HepG2 (cell line): ENCODE results near the gene SCUBE2. TPM values are rescaled to one million over a fixed set of nuclear protein-coding genes. Genes with fewer than 3 reads are reported as not detected.

Experiments used
- ATAC-seq: fragments of 200-7000 bp; cut with Tn5 transposase; 3 replicates; pipeline ENCODE4 v1.9.1; 2020; ENCODE audit warnings: mild to moderate bottlenecking, moderate library complexity
- BruUV-seq: library from RNA; stranded (reverse); fragments of 400-500 nt; replicated peaks from 2 replicates; lab custom pipeline; 2021; lab: Mats Ljungman, UMichigan
- CTCF ChIA-PET: fragments of 300-600 bp; formaldehyde crosslinking; extraction: SDS; loops from one replicate; lab custom pipeline; 2021; ENCODE audit warnings: low total read pairs, inconsistent platforms, low intra/inter-chr PET ratio; lab: Yijun Ruan, JAX
- POLR2A ChIA-PET: fragments of 350-600 bp; sonication (Branson Sonifier 250); formaldehyde crosslinking; loops from one replicate; lab custom pipeline; 2020; ENCODE audit warnings: antibody characterized with exemption, inconsistent platforms; lab: Yijun Ruan, JAX
- DNase-seq: peaks from one replicate; pipeline ENCODE4 v3.0.0-alpha.2; 2015; ENCODE audit warnings: low spot score
- FAIRE-seq: peaks from 3 replicates; lab custom pipeline; 2011; peaks lifted over from hg19 to GRCh38; lab: Jason Lieb, UNC
- H2AFZ ChIP-seq: one replicate; pipeline ENCODE4 v1.6.1; 2011; ENCODE audit warnings: low read length, inconsistent platforms
- H3K27ac ChIP-seq: fragments of 300-600 bp; 3 replicates; pipeline ENCODE4 v1.8.0; 2011; ENCODE audit warnings: mixed run types, mild to moderate bottlenecking, mixed read lengths, low read length, inconsistent platforms; ENCODE audit not compliant: insufficient read depth; ENCODE audit errors: extremely low read length
- H3K27me3 ChIP-seq, 2 experiments: fragments of 200-600 bp in 1 of 2; 2 replicates in 1 of 2; 3 replicates in 1 of 2; pipeline versions ENCODE4 v1.6.0 to v1.8.0; 2011; ENCODE audit warnings: low read length in 2 of 2, mild to moderate bottlenecking in 2 of 2, moderate library complexity in 2 of 2, inconsistent platforms in 1 of 2; ENCODE audit not compliant: insufficient read depth in 2 of 2, control insufficient read depth in 1 of 2
- H3K36me3 ChIP-seq, 2 experiments: fragments of 200-600 bp in 1 of 2; replicated peaks in 1 of 2; 2 replicates in 1 of 2; 3 replicates in 1 of 2; pipeline versions ENCODE4 v1.5.1 to v1.8.0; 2011; ENCODE audit warnings: low read length in 2 of 2, inconsistent platforms in 1 of 2; ENCODE audit not compliant: insufficient read depth in 2 of 2, control insufficient read depth in 1 of 2
- H3K4me1 ChIP-seq: 2 replicates; pipeline ENCODE4 v1.5.1; 2012; ENCODE audit warnings: low read length, inconsistent platforms; ENCODE audit not compliant: insufficient read depth
- H3K4me2 ChIP-seq: 2 replicates; pipeline ENCODE4 v1.6.0; 2011; ENCODE audit warnings: low read depth, low read length, inconsistent platforms
- H3K4me3 ChIP-seq, 3 experiments: fragments of 200-600 bp in 1 of 3; sonication (generic), shearing (Covaris generic) in 1 of 3; replicated peaks in 1 of 3; 2 replicates each; pipeline ENCODE4 v1.5.1; 2011 to 2016; ENCODE audit warnings: low read length in 3 of 3, inconsistent platforms in 2 of 3, low read depth in 2 of 3, mild to moderate bottlenecking in 2 of 3, control low read depth in 1 of 3, mixed read lengths in 1 of 3; ENCODE audit not compliant: insufficient read depth in 1 of 3
- H3K79me2 ChIP-seq: one replicate; pipeline ENCODE4 v1.6.1; 2011; ENCODE audit warnings: low read length, inconsistent platforms; ENCODE audit not compliant: insufficient read depth
- H3K9ac ChIP-seq: 2 replicates; pipeline ENCODE4 v1.6.0; 2011; ENCODE audit warnings: mild to moderate bottlenecking, low read depth, low read length, inconsistent platforms; ENCODE audit not compliant: insufficient read depth
- H3K9me3 ChIP-seq: 2 replicates; pipeline ENCODE4 v1.5.1; 2012; ENCODE audit warnings: mild to moderate bottlenecking, low read length
- H4K20me1 ChIP-seq: 2 replicates; pipeline ENCODE4 v1.6.0; 2011; ENCODE audit warnings: inconsistent platforms, mild to moderate bottlenecking, low read length, moderate library complexity; ENCODE audit not compliant: insufficient read depth
- ARNTL ChIP-seq: sonication (generic); formaldehyde crosslinking; IDR thresholded peaks from 2 replicates; pipeline ENCODE4 v1.4.0; 2020; ENCODE audit warnings: mild to moderate bottlenecking, missing genetic modification reagents
- GABPA ChIP-seq, 2 experiments: IDR thresholded peaks; 2 replicates each; pipeline ENCODE4 v1.6.1; 2011 to 2016; ENCODE audit warnings: low read depth in 2 of 2, low read length in 1 of 2, missing biosample characterization in 1 of 2, missing genetic modification characterization in 1 of 2
- HMGA1 ChIP-seq: sonication (generic); formaldehyde crosslinking; conservative IDR thresholded peaks from 2 replicates; pipeline ENCODE4 v1.4.0; 2020; ENCODE audit warnings: missing genetic modification reagents
- NFE2L1 ChIP-seq: sonication (generic); formaldehyde crosslinking; IDR thresholded peaks from 2 replicates; pipeline ENCODE4 v1.4.0; 2020; ENCODE audit warnings: missing genetic modification reagents, mild to moderate bottlenecking, borderline replicate concordance
- PPARG ChIP-seq: conservative IDR thresholded peaks from 2 replicates; pipeline ENCODE4 v1.6.1; 2016; ENCODE audit warnings: missing biosample characterization, missing genetic modification reagents
- RBFOX2 ChIP-seq: fragments of 200-400 bp; formaldehyde crosslinking; IDR thresholded peaks from 2 replicates; pipeline ENCODE4 v1.6.1; 2017; ENCODE audit warnings: low read depth, mild to moderate bottlenecking, low read length
- ZMAT3 ChIP-seq: sonication (generic); formaldehyde crosslinking; conservative IDR thresholded peaks from 2 replicates; pipeline ENCODE4 v1.7.0; 2021; ENCODE audit warnings: missing genetic modification reagents
- WGBS: methylation state at CpG from one replicate; pipeline ENCODE4 v1.1.6; 2017; ENCODE audit warnings: low lambda C conversion rate; 5-methylcytosine and 5-hydroxymethylcytosine counted together
- in situ Hi-C: cut with HindIII; loops from 2 replicates; pipeline ENCODE4 v1.10.0; 2017; ENCODE audit warnings: low pct_unique_long_range_greater_than_20kb; ENCODE audit not compliant: extremely low pct_ligation_motif_present
- intact Hi-C: fragments of 100-400 bp; cut with micrococcal nuclease; formaldehyde crosslinking; loops from one replicate; pipeline ENCODE4 v1.10.0; 2022; ENCODE audit not compliant: unreplicated experiment
- polyA plus RNA-seq, 8 experiments: library from polyadenylated mRNA; depleted of rRNA in 3 of 8; stranded (reverse) in 7 of 8; unstranded in 1 of 8; fragments of >200 nt; fragmentation: Illumina TruSeq in 4 of 8; extraction: Trizol in 4 of 8; gene quantifications; 2 replicates each; pipeline versions ENCODE4 v1.2.1 to v1.2.3, GENCODE V29; 2011 to 2016; ENCODE audit warnings: low read depth in 4 of 8, missing spikeins in 1 of 8, mixed read lengths in 1 of 8; ENCODE audit not compliant: insufficient read depth in 1 of 8
- total RNA-seq, 5 experiments: library from RNA; depleted of rRNA; stranded (reverse); fragments of >200 nt; fragmentation: Illumina TruSeq; extraction: Trizol; gene quantifications; 2 replicates each; pipeline ENCODE4 v1.2.3, GENCODE V29; 2016; ENCODE audit warnings: low read depth in 1 of 5

Gene SCUBE2
- total and polyA plus RNA-seq, 2 of the 13 experiments (the other 11 are each of a cell fraction or from before 2014, with no cell fraction given): 0.09 TPM; not detected in 1

DNA sequence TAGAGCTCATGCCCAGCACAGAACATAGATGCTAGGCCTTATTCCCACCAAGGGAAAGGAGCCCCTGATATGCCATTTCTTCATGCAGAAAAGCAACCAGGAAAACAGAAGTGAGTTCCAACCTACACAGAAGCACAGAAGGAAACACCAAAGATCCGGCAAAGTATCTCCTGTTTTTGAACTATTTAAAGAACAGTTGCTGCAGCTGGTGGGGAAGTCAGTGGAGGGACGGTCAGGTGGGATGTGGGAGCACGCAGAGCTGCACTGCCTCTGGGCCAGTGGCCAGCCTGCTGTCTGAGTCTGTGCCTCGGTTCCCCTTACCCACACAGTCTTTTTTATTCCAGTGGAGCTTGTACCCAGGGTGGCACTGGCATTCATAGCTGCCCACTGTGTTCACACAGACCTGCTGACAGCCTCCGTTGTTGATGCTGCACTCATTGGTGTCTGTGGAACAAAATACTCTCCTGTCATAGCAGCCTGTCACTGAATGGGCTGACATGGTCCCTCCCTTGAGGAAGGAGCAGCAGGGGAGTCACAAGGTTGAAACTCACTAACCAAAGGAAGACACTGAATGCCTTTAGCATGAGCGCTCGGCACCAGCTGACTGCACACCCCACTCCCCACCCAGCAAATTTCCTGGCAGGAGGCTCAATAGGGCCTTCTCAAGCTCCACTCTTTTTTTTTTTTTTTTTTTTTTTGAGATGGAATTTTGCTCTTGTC is 37.9 kb downstream of the SCUBE2 start:
- WGBS: 53% methylated on average over 4 of the region's 7 CpGs
- H3K4me2 ChIP-seq: no peak overlapping the region
- H2AFZ ChIP-seq: no peak overlapping the region
- H3K27me3 ChIP-seq: peaks cover 5 to 21% of the 10 kb centered on the region in 2 experiments; a peak in 2 of 5 replicates
- no peaks in the 10 kb centered on the region for H3K4me1 ChIP-seq
- no peaks in the 10 kb centered on the region for H3K79me2 ChIP-seq
- TF ChIP-seq HMGA1 (CRISPR knock-in tag) (no peak), GABPA (IDR thresholded peaks at IDR 0.05; ENCODE audit: low read depth, low read length) (no peak), GABPA (CRISPR knock-in tag; IDR thresholded peaks at IDR 0.05; ENCODE audit: low read depth) (no peak), PPARG (CRISPR knock-in tag) (no peak), ARNTL (no peak), RBFOX2 (no peak)
- H4K20me1 ChIP-seq: no peaks in the 10 kb centered on the region
- CTCF ChIA-PET: no interaction called here
- no TSS peak for BruUV-seq
- no peak overlapping the region for H3K9ac ChIP-seq
- in situ Hi-C loops: no loop called here
- ATAC-seq (no peak), DNase-seq (no peak), FAIRE-seq (no peak)
- intact Hi-C loops: no loop called here
- no peaks in the 10 kb centered on the region for H3K9me3 ChIP-seq
- POLR2A ChIA-PET: no interaction called here
- no peaks in the 10 kb centered on the region for H3K36me3 ChIP-seq
- no peak overlapping the region for H3K4me3 ChIP-seq
- H3K27ac ChIP-seq: no peak overlapping the region

DNA sequence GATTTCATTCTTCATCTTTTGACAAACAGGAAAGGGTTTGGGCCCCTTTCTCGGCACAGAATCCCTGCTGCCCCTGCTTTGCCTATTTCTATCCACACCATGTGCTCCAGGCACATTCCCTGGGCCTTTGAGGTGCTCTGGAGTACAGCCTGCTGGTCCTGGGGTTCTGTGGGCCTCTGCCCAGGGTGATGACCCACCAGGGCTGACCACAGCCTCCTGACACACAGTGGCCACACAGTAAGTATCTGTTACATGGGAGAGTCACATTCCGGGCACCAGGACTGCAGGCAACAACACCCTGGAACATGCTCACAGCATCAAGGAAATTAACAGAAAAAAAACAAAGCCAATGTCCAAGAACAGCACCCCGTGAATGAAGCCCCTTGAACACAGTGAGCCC is 39.1 kb downstream of the SCUBE2 start:
- Histone ChIP-seq H3K9ac (no peak overlapping the region), H3K9me3 (no peaks in the 10 kb centered on the region), H4K20me1 (no peaks in the 10 kb centered on the region), H2AFZ (no peak overlapping the region), H3K27me3 (peaks cover 5 to 31% of the 10 kb centered on the region in 2 experiments; a peak in 2 of 5 replicates), H3K27ac (no peak overlapping the region)
- 39% methylated on average over 2 of the region's 3 CpGs for WGBS
- in situ Hi-C loops (no loop called here), intact Hi-C loops (no loop called here)
- ATAC-seq: no peak
- POLR2A ChIA-PET: no interaction called here
- FAIRE-seq: no peak
- no peak for DNase-seq
- TF ChIP-seq ZMAT3 (CRISPR knock-in tag): no peak
- TF ChIP-seq NFE2L1 (CRISPR knock-in tag): no peak
- TF ChIP-seq, all 625 proteins: peak for 0
- no peak overlapping the region for H3K4me3 ChIP-seq
- H3K4me1 ChIP-seq: no peaks in the 10 kb centered on the region
- no peaks in the 10 kb centered on the region for H3K36me3 ChIP-seq
- H3K4me2 ChIP-seq: no peak overlapping the region
- BruUV-seq: no TSS peak
- H3K79me2 ChIP-seq: no peaks in the 10 kb centered on the region
- CTCF ChIA-PET: no interaction called here
